EH (cell line): ENCODE results near the gene RFX1.
"Not testable (repeated sequence)": the region's sequence is repeated elsewhere in the genome, so short reads cannot be mapped to it uniquely, and the experiment has no call there.

Experiments
- DNase-seq: peaks from one replicate; pipeline ENCODE4 v3.0.0-alpha.2; 2015; ENCODE audit warnings: low read depth

The RFX1 gene

DNA sequence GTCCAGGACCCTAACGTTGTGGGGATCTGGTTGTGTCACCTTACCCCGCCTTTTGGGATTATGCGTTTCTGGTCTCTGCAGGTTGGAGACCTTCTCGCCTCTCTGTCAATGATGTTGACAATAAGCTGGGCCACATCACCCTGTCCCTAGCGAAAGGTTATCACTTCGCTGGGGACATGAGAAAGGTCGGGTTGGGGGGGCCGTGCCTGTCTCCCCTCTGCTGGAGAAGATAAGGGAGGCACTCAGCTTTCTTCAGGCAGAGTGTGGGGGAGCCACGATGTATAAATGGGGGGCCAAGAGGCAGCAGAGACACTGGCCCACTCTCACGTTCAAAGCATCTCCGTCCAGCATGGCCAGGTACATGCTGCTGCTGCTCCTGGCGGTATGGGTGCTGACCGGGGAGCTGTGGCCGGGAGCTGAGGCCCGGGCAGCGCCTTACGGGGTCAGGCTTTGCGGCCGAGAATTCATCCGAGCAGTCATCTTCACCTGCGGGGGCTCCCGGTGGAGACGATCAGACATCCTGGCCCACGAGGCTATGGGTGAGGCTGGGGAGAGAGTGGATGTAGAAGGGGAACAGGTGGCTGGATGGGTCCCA is 21.8 kb upstream of the RFX1 start, which contains the start of gene RLN3:
TSS of gene RLN3 (plus strand) at position 293 of the 595 bp plus-strand sequence. CDS start at position 350, 57 bp downstream.
- DNase-seq = no peak

- DNase-seq = not testable (repeated sequence)
These were observed 20.6 kb upstream of the RFX1 start for GRCh38 chr19:14026652-14027192.

- DNase-seq = peak; percentile 46
These were observed 17.5 kb upstream of the RFX1 start for GRCh38 chr19:14023404-14024235.

DNA sequence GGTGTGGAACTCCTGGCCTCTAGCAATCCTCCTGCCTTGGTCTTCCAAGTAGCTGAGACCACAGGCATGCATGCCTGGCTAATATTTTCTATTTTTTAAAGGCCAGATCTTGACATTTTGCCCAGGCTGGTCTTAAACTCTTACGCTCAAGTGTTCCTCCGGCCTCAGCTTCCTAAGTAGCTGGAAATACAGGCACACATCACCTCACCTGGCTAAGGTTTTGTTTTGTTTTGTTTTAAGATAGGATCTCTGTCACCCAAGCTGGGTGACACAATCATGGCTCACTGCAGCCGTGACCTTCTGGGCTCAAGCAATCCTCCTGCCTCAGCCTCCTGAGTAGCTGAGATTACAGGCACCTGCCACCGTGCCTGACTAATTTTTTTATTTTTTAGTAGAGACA is 16.3 kb upstream of the RFX1 start:
- peak; percentile 68 for DNase-seq

GRCh38 chr19:14021474-14021873 is 15.4 kb upstream of the RFX1 start:
- DNase-seq = no peak

DNA sequence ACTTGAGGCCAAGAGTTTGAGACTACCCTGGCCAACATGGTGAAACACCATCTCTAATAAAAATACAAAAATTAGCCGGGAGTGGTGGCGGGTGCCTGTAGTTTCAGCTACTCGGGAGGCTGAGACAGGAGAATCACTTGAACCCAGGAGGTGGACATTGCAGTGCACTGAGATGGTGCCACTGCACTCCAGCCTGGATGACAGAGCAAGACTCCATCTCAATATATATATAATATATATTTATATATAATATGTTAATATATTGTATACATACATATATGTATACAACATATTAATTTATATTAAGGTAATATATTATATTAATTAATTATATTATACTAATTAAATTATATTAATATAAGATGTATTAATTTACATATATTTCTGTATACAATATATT is 13.6 kb upstream of the RFX1 start:
- DNase-seq = not testable (repeated sequence)

- no peak for DNase-seq
These were observed 13.0 kb upstream of the RFX1 start for GRCh38 chr19:14019100-14019499.

GRCh38 chr19:14015524-14016035 is 9.5 kb upstream of the RFX1 start:
- no peak for DNase-seq

GRCh38 chr19:14012378-14012915 is 6.3 kb upstream of the RFX1 start:
- no peak for DNase-seq

- no peak for DNase-seq
These were observed 844 bp upstream of the RFX1 start for GRCh38 chr19:14006766-14007562.

DNA sequence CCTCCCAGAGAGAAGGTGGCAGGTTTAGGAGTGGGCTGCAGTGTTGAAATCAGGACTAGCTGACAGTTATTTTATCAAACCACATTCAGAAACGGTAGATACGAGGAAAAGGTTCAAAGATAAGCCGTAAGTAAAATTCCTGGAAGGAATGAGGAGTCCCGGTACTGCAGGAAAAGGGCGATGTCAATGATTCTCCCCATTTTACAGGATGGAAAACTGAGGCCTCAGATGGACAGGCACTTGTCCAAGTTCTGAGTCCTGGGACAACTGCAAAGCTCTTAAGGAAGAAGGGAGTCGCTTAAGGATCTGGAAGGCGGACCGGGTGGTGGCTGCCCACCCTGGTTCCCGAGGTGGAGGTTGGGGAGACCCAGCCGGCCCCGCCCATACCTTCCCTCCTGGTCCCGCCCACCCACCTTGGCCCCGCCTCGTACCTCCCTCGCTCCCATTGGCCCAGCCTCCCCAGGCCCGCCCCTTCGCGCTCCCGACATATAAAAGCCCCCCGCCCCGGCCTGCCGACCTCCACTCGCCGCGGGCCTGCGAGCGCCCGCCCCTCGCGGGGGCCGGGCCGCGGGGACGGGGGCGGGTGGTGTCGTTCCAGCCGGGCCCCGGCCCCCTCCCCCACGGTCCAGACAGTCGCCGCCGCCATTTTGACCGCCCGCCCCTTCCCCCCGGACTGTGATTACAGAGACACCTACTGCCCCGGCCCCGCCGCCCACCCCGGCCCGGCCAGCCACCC is 603 bp downstream of the RFX1 start:
- peak; percentile 85 for DNase-seq

DNA sequence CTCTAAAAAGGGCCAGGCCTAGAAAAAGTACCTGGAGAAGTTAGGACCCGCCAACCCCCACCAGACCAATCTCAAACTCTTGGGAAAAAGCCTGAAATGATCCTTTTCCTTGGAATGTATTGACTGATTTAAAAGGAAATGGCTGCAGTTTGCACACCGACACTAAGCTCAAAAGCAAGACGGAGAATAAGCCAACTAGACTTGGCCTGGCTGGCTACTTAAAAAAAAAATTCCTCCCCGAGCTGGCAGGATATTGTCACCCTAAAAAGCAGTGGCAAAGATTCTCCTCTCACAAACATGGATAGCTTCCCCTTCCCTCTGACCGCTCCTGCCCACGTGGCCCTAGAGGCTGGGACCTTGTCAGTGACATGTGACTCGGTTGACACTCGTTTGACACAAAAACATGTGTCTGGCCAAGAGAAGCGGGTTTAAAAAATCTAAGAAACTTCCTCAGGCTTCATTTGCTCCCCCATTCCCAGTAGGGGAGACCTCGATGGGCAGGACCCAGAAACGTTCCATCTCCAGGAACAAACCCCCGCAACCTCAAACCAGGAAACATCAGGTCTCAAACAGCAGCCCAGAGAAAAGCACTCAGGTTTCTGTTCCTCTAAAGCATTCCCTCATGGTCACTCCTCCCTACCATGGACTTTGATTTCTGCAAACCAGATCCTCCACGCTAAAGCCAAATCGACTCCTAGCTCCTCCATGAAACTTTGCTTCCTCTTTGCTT is 1.3 kb downstream of the RFX1 start:
- peak; percentile 19 for DNase-seq

DNA sequence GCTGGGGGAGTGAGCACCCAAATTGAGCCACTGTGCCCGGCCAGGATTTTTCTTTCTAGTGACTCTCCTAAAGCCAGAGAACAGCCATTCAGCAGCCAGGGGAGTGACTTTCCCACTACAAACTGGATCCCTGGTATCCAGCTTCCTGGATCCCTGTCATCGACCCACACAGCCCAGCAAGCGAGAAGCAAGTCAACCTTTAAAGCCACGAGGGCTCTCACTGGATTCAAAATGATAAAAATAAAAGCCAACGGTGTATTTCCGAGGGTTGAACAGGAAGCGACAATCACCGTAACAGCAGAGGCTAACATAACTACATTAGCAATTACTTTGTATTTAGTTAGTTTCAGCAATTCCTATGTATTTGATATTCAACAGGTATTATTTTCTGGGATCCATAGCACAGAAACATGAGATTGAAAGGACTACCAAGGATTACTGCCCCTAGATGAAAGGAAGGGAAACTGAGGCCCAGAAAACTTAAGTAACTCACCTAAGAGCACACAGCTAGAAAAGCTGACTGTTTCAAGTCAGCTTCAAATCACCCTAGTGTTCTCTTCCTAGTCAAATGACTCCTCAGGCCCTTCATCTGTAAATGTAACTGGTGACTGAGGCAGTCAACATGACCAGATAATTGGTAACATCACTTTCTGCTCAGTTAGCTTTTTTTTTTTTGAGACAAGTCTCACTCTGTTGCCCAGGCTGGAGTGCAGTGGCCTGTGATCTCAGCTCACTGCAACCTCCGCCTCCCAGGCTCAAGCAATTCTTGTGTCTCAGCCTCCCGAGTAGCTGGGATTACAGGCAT is 2.7 kb downstream of the RFX1 start:
- no peak for DNase-seq

GRCh38 chr19:14002571-14003250 is 3.4 kb downstream of the RFX1 start:
- DNase-seq = no peak

- DNase-seq = no peak
These were observed 5.3 kb downstream of the RFX1 start for GRCh38 chr19:14000691-14001375.

DNA sequence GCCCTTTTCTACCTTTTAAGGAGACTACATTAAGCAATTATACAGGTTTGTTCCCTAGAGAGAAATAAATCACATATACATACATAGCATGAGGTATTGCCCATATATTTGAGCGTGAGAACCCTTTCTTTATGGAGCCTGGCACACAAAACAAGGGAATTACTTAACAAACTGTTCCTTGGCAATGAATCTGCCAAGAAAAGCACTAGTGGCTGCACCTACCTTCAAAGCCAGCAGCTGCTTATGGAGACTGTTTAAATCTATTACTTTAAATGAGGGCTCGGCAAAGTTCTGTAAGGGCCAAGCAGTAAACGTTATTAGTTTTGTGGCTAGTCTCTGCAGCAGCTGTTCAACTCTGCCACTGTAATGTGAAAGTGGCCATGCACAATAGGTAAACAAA is 7.0 kb downstream of the RFX1 start:
- DNase-seq = no peak

DNA sequence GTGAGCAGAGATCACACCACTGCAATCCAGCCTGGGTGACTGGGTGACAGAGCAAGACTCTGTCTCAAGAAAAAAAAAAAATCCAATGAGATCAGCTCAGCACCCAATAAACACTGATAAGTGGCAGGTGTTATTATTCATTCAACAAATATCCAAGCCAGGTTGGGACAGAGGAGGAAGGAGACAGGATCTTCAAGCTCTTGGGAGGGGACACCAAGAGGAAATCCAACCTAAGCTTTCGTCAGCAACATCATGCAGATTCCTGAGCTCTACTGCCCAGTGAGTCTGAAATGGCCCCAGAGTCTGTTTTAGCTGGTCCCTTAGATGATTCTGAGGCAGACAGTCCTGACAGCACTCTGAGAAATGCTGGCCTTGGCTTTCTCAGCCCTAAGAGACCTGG is 7.7 kb downstream of the RFX1 start:
- DNase-seq = no peak

- DNase-seq = no peak
These were observed 8.5 kb downstream of the RFX1 start for GRCh38 chr19:13997631-13997962.
